GM19025 (cell line): ENCODE data around the gene RAI14.
"Not testable (repeated sequence)": the region's sequence is repeated elsewhere in the genome, so short reads cannot be mapped to it uniquely, and the experiment has no call there.

Experiments used
- ATAC-seq: cut with Tn5 transposase; IDR thresholded peaks from one replicate; pipeline ENCODE4 v1.9.1; 2021; ENCODE audit warnings: mild to moderate bottlenecking, low read depth, moderate library complexity; ENCODE audit not compliant: unreplicated experiment

RAI14 gene

GRCh38 chr5:34722183-34722582, 66.1 kb downstream of the RAI14 start:
- no peak for ATAC-seq

DNA sequence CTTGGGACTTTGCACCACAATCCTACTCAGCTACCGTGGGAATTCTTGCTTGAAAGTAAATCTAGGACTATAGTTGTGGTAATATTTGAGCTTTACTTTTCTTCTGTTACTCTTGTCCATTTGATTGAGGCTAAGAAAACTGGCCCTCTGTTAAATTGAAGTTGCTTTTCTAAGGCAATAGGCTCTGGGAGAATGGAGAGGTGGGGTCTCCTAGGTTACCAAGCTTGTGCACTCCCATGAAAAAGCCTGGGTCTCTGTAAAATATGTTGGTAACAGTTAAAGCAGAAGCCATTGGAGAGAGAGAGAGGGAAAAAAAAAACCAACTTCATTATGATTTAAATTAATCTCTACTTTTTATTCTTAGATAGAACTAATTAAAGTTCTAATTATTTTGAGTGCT, 68.6 kb downstream of the RAI14 start:
- no peak for ATAC-seq

DNA sequence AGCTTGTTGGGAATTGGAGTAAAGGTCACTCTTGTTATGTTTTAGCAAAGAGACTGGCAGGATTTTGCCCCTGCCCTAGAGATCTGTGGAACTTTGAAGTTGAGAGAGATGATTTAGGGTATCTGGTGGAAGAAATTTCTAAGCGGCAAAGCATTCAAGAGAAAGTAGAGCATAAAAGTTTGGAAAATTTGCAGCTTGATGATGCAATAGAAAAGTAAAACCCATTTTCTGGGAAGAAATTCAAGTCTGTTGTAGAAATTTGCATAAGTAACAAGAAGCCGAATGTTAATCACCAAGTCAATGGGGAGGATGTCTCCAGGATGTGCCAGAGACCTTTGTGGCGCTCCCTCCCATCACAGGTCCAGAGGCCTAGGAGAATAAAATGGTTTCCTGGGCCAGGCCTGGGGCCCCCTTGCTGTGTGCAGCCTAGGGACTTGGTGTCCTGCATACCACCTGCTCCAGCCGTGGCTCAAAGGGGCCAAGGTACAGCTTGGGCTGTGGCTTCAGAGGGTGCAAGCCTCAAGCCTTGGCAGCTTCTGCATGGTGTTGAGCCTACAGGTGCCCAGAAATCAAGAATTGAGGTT, 71.1 kb downstream of the RAI14 start:
- not testable (repeated sequence) for ATAC-seq

- no peak for ATAC-seq
Observed at GRCh38 chr5:34728236-34728635, 72.1 kb downstream of the RAI14 start.

DNA sequence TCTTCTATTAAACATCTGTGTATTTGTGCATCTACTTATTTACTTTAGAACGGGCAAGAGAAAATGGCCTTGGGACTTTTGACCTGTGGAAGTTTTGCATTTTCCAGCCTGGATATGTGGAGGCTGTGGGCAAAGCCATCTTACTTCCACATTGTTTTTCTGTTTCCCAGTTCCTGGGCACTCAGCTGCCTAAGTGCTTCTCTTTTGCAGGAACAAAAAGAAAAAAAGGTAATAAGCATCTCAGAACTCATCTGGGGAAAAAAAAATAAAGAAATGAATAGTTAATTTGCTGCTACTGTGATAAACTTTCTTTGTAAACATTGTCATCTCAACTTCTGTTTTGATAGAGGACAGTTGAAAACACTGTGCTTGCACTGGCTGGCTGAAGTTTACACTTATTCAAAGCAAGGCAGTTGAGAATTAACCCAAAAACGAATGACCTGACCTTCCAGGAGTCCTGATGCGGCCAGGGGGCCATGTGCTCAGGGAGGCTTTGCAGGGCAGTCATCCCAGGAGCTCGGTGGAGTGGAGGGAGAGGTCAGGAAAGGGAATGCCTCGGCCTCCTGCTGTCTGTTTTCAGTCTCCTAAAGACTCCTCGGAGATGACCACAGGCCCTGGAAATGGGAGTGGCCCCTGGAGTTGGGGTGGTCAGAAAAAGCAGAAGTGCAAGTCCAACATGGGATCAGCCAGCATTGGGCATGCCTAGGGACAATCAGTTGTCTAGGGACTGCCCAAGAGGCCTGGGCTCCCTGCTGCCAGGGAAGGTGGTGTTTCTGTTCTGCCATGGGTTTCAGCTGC, 75.5 kb downstream of the RAI14 start:
- no peak for ATAC-seq

GRCh38 chr5:34734326-34734725, 78.2 kb downstream of the RAI14 start:
- ATAC-seq = no peak

DNA sequence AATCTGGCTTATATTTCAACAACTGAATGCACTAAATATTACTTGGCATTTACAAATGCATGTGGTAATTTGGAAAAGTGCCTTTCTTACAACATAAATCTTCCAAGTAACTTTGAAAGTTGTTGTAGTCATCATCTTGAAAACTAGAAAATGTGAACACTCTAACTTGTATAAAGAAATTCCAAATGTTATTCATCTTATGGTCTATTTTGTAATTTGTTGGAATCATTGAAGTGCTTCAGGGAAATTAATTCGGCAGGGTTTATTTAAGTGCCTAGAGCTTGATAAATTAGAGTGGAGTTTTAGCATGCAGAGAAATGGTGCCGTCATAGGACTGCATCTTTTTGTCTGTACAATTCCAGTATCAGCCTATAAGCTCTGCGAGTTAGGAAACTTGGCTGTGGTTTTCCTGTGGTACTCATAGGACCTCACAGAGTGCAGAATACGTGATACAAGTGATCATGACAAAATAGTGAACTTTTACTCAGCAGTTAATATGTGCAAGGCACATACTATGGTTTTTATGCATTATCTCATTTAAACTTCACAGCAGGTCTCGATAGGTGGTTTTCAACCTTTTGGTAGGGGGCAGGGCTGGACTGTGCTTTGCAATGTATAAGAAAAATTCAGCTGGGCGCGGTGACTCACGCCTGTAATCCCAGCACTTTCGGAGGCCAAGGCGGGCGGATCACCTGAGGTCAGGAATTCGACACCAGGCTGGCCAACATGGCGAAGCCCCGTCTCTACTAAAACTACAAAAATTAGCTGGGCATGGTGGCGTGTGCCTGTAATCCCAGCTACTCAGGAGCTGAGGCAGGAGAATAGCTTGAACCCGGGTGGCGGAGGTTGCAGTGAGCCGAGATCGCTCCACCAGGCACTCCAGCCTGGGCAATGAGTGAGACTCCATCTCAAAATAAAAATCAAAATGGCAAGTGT, 79.6 kb downstream of the RAI14 start:
- no peak for ATAC-seq

DNA sequence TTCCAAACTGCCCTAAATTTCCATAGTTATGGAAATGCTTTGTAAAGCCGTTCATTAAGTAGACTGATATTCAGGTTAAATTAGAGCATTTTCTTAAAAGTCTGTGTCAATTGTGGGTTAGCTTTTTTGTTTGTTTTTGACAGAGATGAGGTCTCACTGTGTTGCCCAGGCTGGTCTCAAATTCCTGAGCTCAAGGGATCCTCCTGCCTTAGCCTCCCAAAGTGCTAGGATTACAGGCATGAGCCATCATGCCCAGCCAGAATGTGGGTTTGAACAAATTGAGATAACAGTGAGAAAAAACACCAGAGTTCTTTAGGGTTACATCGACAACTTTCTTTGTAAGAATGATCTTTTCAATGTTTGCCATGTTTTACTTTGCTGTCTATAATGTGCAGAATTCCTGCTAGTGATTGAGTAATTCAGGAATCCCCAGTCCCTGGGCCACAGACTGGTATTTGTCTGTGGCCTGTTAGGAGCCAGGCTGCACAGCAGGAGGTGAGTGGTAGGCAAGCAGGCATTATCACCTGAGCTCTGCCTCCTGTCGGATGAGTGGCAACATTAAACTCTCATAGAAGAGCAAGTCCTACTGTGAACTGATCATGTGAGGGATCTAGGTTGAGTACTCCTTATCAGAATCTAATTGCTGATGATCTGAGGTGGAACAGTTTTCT, 80.5 kb downstream of the RAI14 start:
- no peak for ATAC-seq

GRCh38 chr5:34737731-34738130, 81.6 kb downstream of the RAI14 start:
- no peak for ATAC-seq

DNA sequence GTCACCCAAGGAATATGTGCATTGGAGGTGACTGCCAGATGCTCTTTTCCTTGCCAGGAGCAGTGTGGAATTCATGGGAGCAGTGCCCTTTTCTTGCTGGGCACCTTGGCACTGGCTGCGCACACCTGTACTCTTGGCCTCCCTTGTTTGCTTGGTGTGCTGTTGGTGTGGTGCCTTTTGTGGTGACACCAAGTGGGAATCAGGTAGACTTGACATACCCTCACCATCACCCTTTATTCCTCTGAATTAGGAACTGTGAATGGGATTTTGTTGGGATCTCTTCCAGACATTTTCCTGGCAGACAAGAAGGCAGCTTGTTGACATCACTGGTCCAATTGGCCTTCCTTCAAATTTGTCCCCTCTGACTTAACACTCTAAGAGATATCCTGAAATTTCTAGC, 82.3 kb downstream of the RAI14 start:
- no peak for ATAC-seq

DNA sequence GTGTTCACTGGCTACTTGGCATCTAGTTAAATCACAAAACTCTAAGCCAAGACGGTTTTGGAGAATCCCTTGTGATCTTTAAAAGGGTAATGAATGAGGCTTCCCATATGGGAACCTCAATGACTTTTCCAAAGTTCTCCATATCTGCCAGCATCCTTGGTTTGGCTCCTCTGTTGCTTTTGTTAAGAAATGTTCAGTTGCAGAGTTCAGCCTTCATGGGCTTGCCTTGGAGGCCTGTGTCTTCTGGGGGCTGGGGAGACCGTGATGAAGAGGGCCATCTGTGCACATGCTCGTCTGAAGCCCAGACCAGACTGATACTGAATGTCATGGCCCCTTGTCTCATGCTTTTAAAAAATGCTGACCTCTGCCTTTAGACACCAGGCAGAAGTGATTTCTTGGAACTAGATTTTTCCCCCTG, 84.3 kb downstream of the RAI14 start:
- no peak for ATAC-seq

- ATAC-seq = no peak
Observed at GRCh38 chr5:34742061-34742460, 85.9 kb downstream of the RAI14 start.

- ATAC-seq = no peak
Observed at GRCh38 chr5:34743878-34744277, 87.8 kb downstream of the RAI14 start.

DNA sequence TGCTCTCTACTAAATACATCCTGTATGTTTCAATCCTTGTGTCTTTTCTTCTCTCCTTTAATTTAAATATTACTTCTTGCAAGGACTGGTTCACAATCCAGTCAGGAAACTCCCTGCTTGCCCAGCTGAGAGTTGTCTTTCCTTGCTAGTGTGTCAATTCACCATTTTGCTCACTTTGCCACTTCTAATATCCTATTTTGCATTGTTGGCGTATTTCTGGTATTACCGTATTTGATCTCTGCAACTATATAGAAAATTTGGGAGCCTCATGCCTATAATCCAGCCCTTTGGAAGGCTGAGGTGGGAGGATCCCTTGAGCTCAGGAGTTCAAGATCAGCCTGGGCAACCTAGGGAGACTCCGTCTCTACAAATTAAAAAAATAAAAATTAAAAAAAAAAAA, 92.3 kb downstream of the RAI14 start:
- no peak for ATAC-seq

GRCh38 chr5:34749431-34749873, 93.3 kb downstream of the RAI14 start:
- no peak for ATAC-seq

DNA sequence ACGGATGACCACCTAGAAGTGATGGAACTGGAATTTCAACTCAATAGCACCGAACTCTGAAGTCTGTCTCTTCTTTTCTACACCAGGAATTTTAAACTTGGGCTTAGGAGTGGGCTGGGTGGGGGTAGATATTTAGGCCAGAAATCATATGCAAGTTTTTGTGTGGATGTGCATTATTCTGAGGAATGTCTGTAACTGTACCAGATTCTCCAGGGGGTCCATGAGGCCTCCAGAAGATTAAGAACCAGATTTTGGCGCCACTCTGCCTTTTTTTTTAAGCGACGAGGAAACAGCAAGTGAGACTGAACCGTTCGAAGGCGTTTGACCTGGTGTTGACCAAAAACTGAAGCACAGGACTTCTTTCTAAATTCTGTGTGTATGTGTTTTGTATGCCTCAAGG, 94.1 kb downstream of the RAI14 start:
- ATAC-seq = no peak

GRCh38 chr5:34751807-34752736, 95.9 kb downstream of the RAI14 start:
- ATAC-seq = no peak

DNA sequence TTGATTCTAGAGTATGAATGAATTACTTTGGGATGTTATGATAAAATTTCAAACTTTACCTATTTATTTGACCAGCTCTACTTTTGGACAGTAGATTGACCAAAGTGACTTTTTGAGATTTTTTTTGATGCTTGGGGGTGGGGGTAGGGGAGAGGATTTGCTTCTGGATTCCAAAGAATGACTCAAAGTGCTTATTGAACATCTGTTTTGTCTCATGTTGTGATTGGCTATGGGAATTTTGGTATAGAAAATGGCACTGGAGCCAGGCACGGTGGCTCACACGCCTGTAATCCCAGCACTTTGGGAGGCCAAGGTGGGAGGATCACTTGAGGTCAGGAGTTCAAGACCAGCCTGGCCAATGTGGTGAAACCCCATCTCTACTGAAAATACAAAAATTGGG, 97.1 kb downstream of the RAI14 start:
- ATAC-seq = not testable (repeated sequence)

- ATAC-seq = no peak
Observed at GRCh38 chr5:34755926-34756325, 99.8 kb downstream of the RAI14 start.
